Measurements from ENCODE around the gene TNIP3. TPM values are rescaled to one million over a fixed set of nuclear protein-coding genes. Genes with fewer than 3 reads are reported as not detected.
A peak's percentile ranks its signal among the peaks of the same experiment; 100 is the strongest.

The TNIP3 gene
- total and polyA plus RNA-seq, 12 donors: 0.10 to 0.54 (median 0.21) TPM; not detected in 6

GRCh38 chr4:121118344-121118743, 45.8 kb downstream of the TNIP3 start:
- Histone ChIP-seq H3K4me1 (replicated peaks in 1 of 2) (no peaks in the 10 kb centered on the region), H3K9me3 (replicated peaks in 1 of 3) (no peaks in the 10 kb centered on the region), H3K27me3 (no peaks in the 10 kb centered on the region), H3K36me3 (replicated peaks in 1 of 2) (no peaks in the 10 kb centered on the region), H3K27ac (no peak overlapping the region), H3K4me3 (no peak overlapping the region)
- WGBS, 4 donors: 55 to 66% (median 57%) methylated on average over 2 of the region's 2 CpGs
- no peak for DNase-seq
- intact Hi-C loops (cut with DNase I): no loop called here
- TF ChIP-seq CTCF (IDR thresholded peaks at IDR 0.05): no peak
- TF ChIP-seq POLR2A (IDR thresholded peaks at IDR 0.05): no peak

- TF ChIP-seq CTCF (IDR thresholded peaks at IDR 0.05) (no peak), POLR2A (IDR thresholded peaks at IDR 0.05) (no peak)
- Histone ChIP-seq H3K27ac (no peak overlapping the region), H3K27me3 (peaks cover 8% of the 10 kb centered on the region), H3K36me3 (replicated peaks in 1 of 2) (no peaks in the 10 kb centered on the region), H3K9me3 (replicated peaks in 1 of 3) (no peaks in the 10 kb centered on the region), H3K4me1 (replicated peaks in 1 of 2) (no peaks in the 10 kb centered on the region), H3K4me3 (no peak overlapping the region)
- WGBS, 4 donors: 81 to 92% (median 89%) methylated on average over 1 of the region's 1 CpG
- intact Hi-C loops (cut with DNase I): no loop called here
- DNase-seq: no peak
Observed at GRCh38 chr4:121114756-121115155, 49.4 kb downstream of the TNIP3 start.

GRCh38 chr4:121112530-121112929, 51.6 kb downstream of the TNIP3 start:
- Histone ChIP-seq H3K4me1 (replicated peaks in 1 of 2) (no peaks in the 10 kb centered on the region), H3K27ac (no peak overlapping the region), H3K9me3 (replicated peaks in 1 of 3) (no peaks in the 10 kb centered on the region), H3K36me3 (replicated peaks in 1 of 2) (no peaks in the 10 kb centered on the region), H3K27me3 (peaks cover 8% of the 10 kb centered on the region), H3K4me3 (no peak overlapping the region)
- intact Hi-C loops (cut with DNase I): no loop called here
- no peak for DNase-seq
- TF ChIP-seq POLR2A (IDR thresholded peaks at IDR 0.05): no peak
- peak; percentile 17 to 51 (median 26) for TF ChIP-seq CTCF (IDR thresholded peaks at IDR 0.05)

- Histone ChIP-seq H3K36me3 (replicated peaks in 1 of 2) (no peaks in the 10 kb centered on the region), H3K27me3 (peaks cover 16% of the 10 kb centered on the region), H3K4me3 (no peak overlapping the region), H3K4me1 (replicated peaks in 1 of 2) (no peaks in the 10 kb centered on the region), H3K27ac (no peak overlapping the region), H3K9me3 (replicated peaks in 1 of 3) (no peaks in the 10 kb centered on the region)
- TF ChIP-seq POLR2A (IDR thresholded peaks at IDR 0.05): no peak
- no peak for TF ChIP-seq CTCF (IDR thresholded peaks at IDR 0.05)
- WGBS, 4 donors: 79 to 95% (median 92%) methylated on average over 2 of the region's 2 CpGs
- intact Hi-C loops (cut with DNase I): no loop called here
- no peak for DNase-seq
Observed at GRCh38 chr4:121108557-121108956, 55.6 kb downstream of the TNIP3 start.
